Measurements from ENCODE around the gene ZNF428. TPM values are rescaled to one million over a fixed set of nuclear protein-coding genes. Genes with fewer than 3 reads are reported as not detected.

The ZNF428 gene
- total and polyA plus RNA-seq, 4 donors = 6.5 to 22.1 (median 14.4) TPM

- TF ChIP-seq CTCF (IDR thresholded peaks at IDR 0.05; ENCODE audit: low read depth, low read length, missing input control) (no peak), SP1 (IDR thresholded peaks at IDR 0.05) (no peak), YY1 (IDR thresholded peaks at IDR 0.05) (no peak), NR2F2 (IDR thresholded peaks at IDR 0.05) (no peak)
These were observed 29.2 kb upstream of the ZNF428 start (continued) for GRCh38 chr19:43648633-43649032.

- Histone ChIP-seq H3K9me3 (ENCODE audit: control insufficient read depth in 4 of 4, low read length in 3 of 4) (peaks cover 0 to 4% (median 0%) of the 10 kb centered on the region in 4 donors), H3K27ac (ENCODE audit: low read depth in 1 of 2, low read length in 2 of 2) (no peak overlapping the region), H3K4me3 (ENCODE audit: low read depth in 1 of 3, low read length in 3 of 3) (no peak overlapping the region), H3K27me3 (ENCODE audit: control insufficient read depth in 4 of 4, insufficient read depth in 4 of 4, low read length in 3 of 4) (no peaks in the 10 kb centered on the region), H3K4me1 (ENCODE audit: control insufficient read depth in 4 of 4, insufficient read depth in 4 of 4, low read length in 3 of 4) (peaks cover 4 to 8% (median 7%) of the 10 kb centered on the region in 4 donors), H3K9ac (ENCODE audit: low read depth in 1 of 2, low read length in 2 of 2) (no peak overlapping the region), H3K36me3 (ENCODE audit: control insufficient read depth in 4 of 4, insufficient read depth in 3 of 4, low read depth in 1 of 4, low read length in 3 of 4) (peaks cover 0 to 3% (median 0%) of the 10 kb centered on the region in 4 donors)
- no peak for TF ChIP-seq EGR1 (IDR thresholded peaks at IDR 0.05; ENCODE audit: low read depth in 2 of 2)
- TF ChIP-seq CTCF (IDR thresholded peaks at IDR 0.05; ENCODE audit: low read depth, low read length, missing input control) = no peak
- no peak for TF ChIP-seq SP1 (IDR thresholded peaks at IDR 0.05)
- no peak for TF ChIP-seq MAX (IDR thresholded peaks at IDR 0.05)
- TF ChIP-seq RXRA (IDR thresholded peaks at IDR 0.05) = no peak
- no peak for TF ChIP-seq FOXA1 (IDR thresholded peaks at IDR 0.05)
- no peak for TF ChIP-seq FOXA2 (IDR thresholded peaks at IDR 0.05)
- TF ChIP-seq RAD21 (IDR thresholded peaks at IDR 0.05) = no peak
- TF ChIP-seq REST (IDR thresholded peaks at IDR 0.05) = no peak
- no peak for TF ChIP-seq HNF4A (conservative IDR thresholded peaks at IDR 0.05)
- TF ChIP-seq GABPA (IDR thresholded peaks at IDR 0.05 in 1 of 2, conservative IDR thresholded peaks at IDR 0.05 in 1 of 2) = no peak
- 81% methylated on average over 13 of the region's 13 CpGs for WGBS
- DNase-seq (ENCODE audit: low spot score) = no peak
These were observed 24.8 kb upstream of the ZNF428 start for GRCh38 chr19:43644181-43644580.

GRCh38 chr19:43643326-43643725 lies 23.9 kb upstream of the ZNF428 start:
- TF ChIP-seq ZBTB33 (IDR thresholded peaks at IDR 0.05) (no peak), JUND (IDR thresholded peaks at IDR 0.05) (no peak), ATF3 (IDR thresholded peaks at IDR 0.05) (no peak), HNF4G (IDR thresholded peaks at IDR 0.05) (no peak), EGR1 (IDR thresholded peaks at IDR 0.05; ENCODE audit: low read depth in 2 of 2) (no peak), NR2F2 (IDR thresholded peaks at IDR 0.05) (no peak), CTCF (IDR thresholded peaks at IDR 0.05; ENCODE audit: low read depth, low read length, missing input control) (no peak), HNF4A (conservative IDR thresholded peaks at IDR 0.05) (no peak)
- H3K27ac ChIP-seq (ENCODE audit: low read depth in 1 of 2, low read length in 2 of 2) = no peak overlapping the region

More at GRCh38 chr19:43643326-43643725, 23.9 kb upstream of the ZNF428 start:
- H3K4me1 ChIP-seq (ENCODE audit: control insufficient read depth in 4 of 4, insufficient read depth in 4 of 4, low read length in 3 of 4) = peaks cover 4 to 11% (median 9%) of the 10 kb centered on the region in 4 donors
- no peak for DNase-seq (ENCODE audit: low spot score)
- WGBS = 68% methylated on average over 3 of the region's 3 CpGs
- H3K4me3 ChIP-seq (ENCODE audit: low read depth in 1 of 3, low read length in 3 of 3) = no peak overlapping the region
- no peaks in the 10 kb centered on the region for H3K27me3 ChIP-seq (ENCODE audit: control insufficient read depth in 4 of 4, insufficient read depth in 4 of 4, low read length in 3 of 4)
- no peaks in the 10 kb centered on the region for H3K36me3 ChIP-seq (ENCODE audit: control insufficient read depth in 4 of 4, insufficient read depth in 3 of 4, low read depth in 1 of 4, low read length in 3 of 4)
- H3K9ac ChIP-seq (ENCODE audit: low read depth in 1 of 2, low read length in 2 of 2) = no peak overlapping the region
- H3K9me3 ChIP-seq (ENCODE audit: control insufficient read depth in 4 of 4, low read length in 3 of 4) = peaks cover 0 to 4% (median 0%) of the 10 kb centered on the region in 4 donors
